Measurements from ENCODE around the gene HMCN1.

Gene HMCN1

GRCh38 chr1:185733818-185734735 is at the start of gene HMCN1:
TSS of gene HMCN1 (plus strand) at chr1:185734391. CDS start at chr1:185734780, 389 bp downstream.
- DNase-seq, result peak; percentile 35 to 39

- no peak for DNase-seq
These were observed 47.1 kb upstream of the HMCN1 start for GRCh38 chr1:185686821-185687778.

- DNase-seq, result no peak
These were observed 43.7 kb upstream of the HMCN1 start for GRCh38 chr1:185690527-185690926.

GRCh38 chr1:185693654-185694053 is 40.5 kb upstream of the HMCN1 start:
- DNase-seq, result no peak

GRCh38 chr1:185694081-185694480 is 40.1 kb upstream of the HMCN1 start:
- DNase-seq, result peak in 1 of 2 experiments; percentile 27

- DNase-seq, result no peak
These were observed 38.9 kb upstream of the HMCN1 start for GRCh38 chr1:185695299-185695698.

GRCh38 chr1:185696422-185697150 is 37.6 kb upstream of the HMCN1 start:
- DNase-seq, result no peak

GRCh38 chr1:185699874-185700273 is 34.3 kb upstream of the HMCN1 start:
- no peak for DNase-seq

- no peak for DNase-seq
These were observed 32.5 kb upstream of the HMCN1 start for GRCh38 chr1:185701650-185702049.

- DNase-seq, result no peak
These were observed 30.0 kb upstream of the HMCN1 start for GRCh38 chr1:185704181-185704580.

GRCh38 chr1:185716095-185716494 is 18.1 kb upstream of the HMCN1 start:
- DNase-seq, result no peak

- no peak for DNase-seq
These were observed 15.2 kb upstream of the HMCN1 start for GRCh38 chr1:185719021-185719420.

- no peak for DNase-seq
These were observed 13.4 kb upstream of the HMCN1 start for GRCh38 chr1:185720633-185721272.

- DNase-seq, result no peak
These were observed 12.6 kb upstream of the HMCN1 start for GRCh38 chr1:185721553-185721952.

- DNase-seq, result no peak
These were observed 12.1 kb upstream of the HMCN1 start for GRCh38 chr1:185722098-185722497.

- no peak for DNase-seq
These were observed 6.5 kb upstream of the HMCN1 start for GRCh38 chr1:185727726-185728125.

- no peak for DNase-seq
These were observed 2.7 kb upstream of the HMCN1 start for GRCh38 chr1:185731446-185731845.

- no peak for DNase-seq
These were observed 1.2 kb upstream of the HMCN1 start for GRCh38 chr1:185732951-185733350.

- no peak for DNase-seq
These were observed 924 bp downstream of the HMCN1 start for GRCh38 chr1:185734929-185735700.

GRCh38 chr1:185735701-185736064 is 1.5 kb downstream of the HMCN1 start:
- no peak for DNase-seq

- no peak for DNase-seq
These were observed 5.8 kb downstream of the HMCN1 start for GRCh38 chr1:185739967-185740366.

GRCh38 chr1:185741551-185741950 is 7.4 kb downstream of the HMCN1 start:
- DNase-seq, result no peak

Data from activated T-cell treated with anti-CD3 and anti-CD28 coated beads, Interleukin-2, amount 50 U/mL, for 48 hours (primary cell).